Neuronal stem cell (in vitro differentiated cells): ENCODE measurements around the gene FAAP100.

Experiments
- DNase-seq: peaks from one replicate; pipeline ENCODE4 v3.0.0-alpha.2; 2013; ENCODE audit warnings: low spot score
- H2AFZ ChIP-seq: one replicate; pipeline ENCODE4 v1.6.1; 2013; ENCODE audit warnings: mild to moderate bottlenecking, low read length, inconsistent platforms
- H2AK5ac ChIP-seq: 2 replicates; pipeline ENCODE4 v1.6.1; 2013; ENCODE audit warnings: low read depth, mild to moderate bottlenecking, inconsistent platforms, low read length, moderate library complexity, mixed read lengths
- H2BK120ac ChIP-seq: 2 replicates; pipeline ENCODE4 v1.6.1; 2013; ENCODE audit warnings: low read depth, mild to moderate bottlenecking, inconsistent platforms, low read length, moderate library complexity, mixed read lengths
- H2BK12ac ChIP-seq: one replicate; pipeline ENCODE4 v1.6.1; 2013; ENCODE audit warnings: low read length, inconsistent platforms
- H2BK15ac ChIP-seq: 2 replicates; pipeline ENCODE4 v1.6.1; 2013; ENCODE audit warnings: mild to moderate bottlenecking, low read length, inconsistent platforms, mixed read lengths
- H2BK5ac ChIP-seq: one replicate; pipeline ENCODE4 v1.6.1; 2013; ENCODE audit warnings: inconsistent platforms, mild to moderate bottlenecking, low read length, moderate library complexity
- H3K14ac ChIP-seq: one replicate; pipeline ENCODE4 v1.6.1; 2013; ENCODE audit warnings: low read length, inconsistent platforms
- H3K18ac ChIP-seq: 2 replicates; pipeline ENCODE4 v1.6.1; 2013; ENCODE audit warnings: low read length, inconsistent platforms
- H3K23ac ChIP-seq: 2 replicates; pipeline ENCODE4 v1.6.1; 2013; ENCODE audit warnings: low read depth, mild to moderate bottlenecking, mixed read lengths, low read length, inconsistent platforms; ENCODE audit not compliant: poor library complexity
- H3K27ac ChIP-seq: replicated peaks from 3 replicates; pipeline ENCODE4 v1.5.1; 2013; ENCODE audit warnings: low read length, inconsistent platforms
- H3K27me3 ChIP-seq, 3 experiments: 2 replicates each; pipeline ENCODE4 v1.6.1; 2013; ENCODE audit warnings: low read length in 3 of 3, mild to moderate bottlenecking in 2 of 3, inconsistent platforms in 1 of 3, low read depth in 1 of 3, mixed read lengths in 1 of 3, moderate library complexity in 1 of 3; ENCODE audit not compliant: control insufficient read depth in 3 of 3, insufficient read depth in 3 of 3
- H3K36me3 ChIP-seq, 2 donors: replicated peaks in 1 of 2; 2 replicates each; pipeline ENCODE4 v1.6.1; 2013; ENCODE audit warnings: low read length in 2 of 2; ENCODE audit not compliant: control insufficient read depth in 2 of 2, insufficient read depth in 2 of 2
- H3K4ac ChIP-seq: 2 replicates; pipeline ENCODE4 v1.6.1; 2013; ENCODE audit warnings: inconsistent platforms, mild to moderate bottlenecking, low read length, moderate library complexity
- H3K4me1 ChIP-seq, 2 donors: 1 replicate in 1 of 2; 2 replicates in 1 of 2; pipeline ENCODE4 v1.6.1; 2013; ENCODE audit warnings: low read length in 2 of 2, low read depth in 1 of 2; ENCODE audit not compliant: control insufficient read depth in 2 of 2, insufficient read depth in 1 of 2
- H3K4me2 ChIP-seq: one replicate; pipeline ENCODE4 v1.6.1; 2013; ENCODE audit warnings: mild to moderate bottlenecking, low read length, inconsistent platforms; ENCODE audit not compliant: insufficient read depth, poor library complexity, severe bottlenecking
- H3K4me3 ChIP-seq, 2 donors: 2 replicates each; pipeline ENCODE4 v1.5.1; 2013; ENCODE audit warnings: low read length in 2 of 2, mild to moderate bottlenecking in 2 of 2, inconsistent platforms in 1 of 2, moderate library complexity in 1 of 2
- H3K79me1 ChIP-seq: one replicate; pipeline ENCODE4 v1.6.1; 2013; ENCODE audit warnings: low read depth, mild to moderate bottlenecking, inconsistent platforms, low read length, moderate library complexity
- H3K9ac ChIP-seq: one replicate; pipeline ENCODE4 v1.6.1; 2013; ENCODE audit warnings: mild to moderate bottlenecking, low read depth, low read length, inconsistent platforms; ENCODE audit not compliant: poor library complexity
- H3K9me3 ChIP-seq, 2 donors: replicated peaks in 1 of 2; 2 replicates each; pipeline versions ENCODE3 to v1.6.1; 2013; ENCODE audit warnings: low read length in 2 of 2, mild to moderate bottlenecking in 2 of 2, inconsistent platforms in 1 of 2, low read depth in 1 of 2, mixed read lengths in 1 of 2, moderate library complexity in 1 of 2; ENCODE audit not compliant: control insufficient read depth in 2 of 2, insufficient read depth in 1 of 2
- H4K8ac ChIP-seq: one replicate; pipeline ENCODE4 v1.6.1; 2013; ENCODE audit warnings: low read depth, mild to moderate bottlenecking, inconsistent platforms, low read length, moderate library complexity
- H4K91ac ChIP-seq: one replicate; pipeline ENCODE4 v1.6.1; 2013; ENCODE audit warnings: low read length, low read depth, mild to moderate bottlenecking, inconsistent platforms; ENCODE audit not compliant: poor library complexity
- WGBS, 2 donors: extraction: QIAGEN DNeasy Blood & Tissue Kit; methylation state at CpG; one replicate each; pipeline ENCODE4 v1.1.7; 2013; ENCODE audit warnings: missing lambda C conversion rate in 2 of 2, mixed read lengths in 1 of 2; ENCODE audit not compliant: insufficient read length in 2 of 2, insufficient replicate concordance in 1 of 2; ENCODE audit errors: extremely low coverage in 2 of 2; 5-methylcytosine and 5-hydroxymethylcytosine counted together

Gene FAAP100

GRCh38 chr17:81567191-81567590 lies 15.0 kb upstream of the FAAP100 start:
- H3K23ac ChIP-seq = no peak overlapping the region
- H3K27ac ChIP-seq = no peak overlapping the region
- H2BK15ac ChIP-seq = no peak overlapping the region
- H3K4me3 ChIP-seq = no peak overlapping the region
- no peak overlapping the region for H2BK5ac ChIP-seq
- no peak overlapping the region for H3K4ac ChIP-seq
- H4K8ac ChIP-seq = no peak overlapping the region
- H2BK12ac ChIP-seq = no peak overlapping the region
- no peak overlapping the region for H4K91ac ChIP-seq
- H3K18ac ChIP-seq = no peak overlapping the region
- no peak for DNase-seq
- H3K9ac ChIP-seq = no peak overlapping the region
- no peak overlapping the region for H3K14ac ChIP-seq
- no CpG with 5 or more reads among the region's 4 CpGs for WGBS, 2 donors
- H3K36me3 ChIP-seq = peaks cover 76 to 95% of the 10 kb centered on the region in 2 donors
- no peak overlapping the region for H2BK120ac ChIP-seq
- no peak overlapping the region for H3K4me2 ChIP-seq
- no peaks in the 10 kb centered on the region for H3K27me3 ChIP-seq
- peaks cover 0 to 9% of the 10 kb centered on the region in 2 donors for H3K4me1 ChIP-seq
- H2AFZ ChIP-seq = no peak overlapping the region
- peaks cover 6% of the 10 kb centered on the region for H3K79me1 ChIP-seq
- H2AK5ac ChIP-seq = no peak overlapping the region
- no peaks in the 10 kb centered on the region for H3K9me3 ChIP-seq

GRCh38 chr17:81566461-81567126 lies 14.4 kb upstream of the FAAP100 start:
- no peak overlapping the region for H2BK120ac ChIP-seq
- H3K4me2 ChIP-seq = no peak overlapping the region
- H3K4me3 ChIP-seq = no peak overlapping the region
- H2BK5ac ChIP-seq = no peak overlapping the region
- H3K9me3 ChIP-seq = no peaks in the 10 kb centered on the region
- H3K18ac ChIP-seq = no peak overlapping the region
- peaks cover 0 to 9% of the 10 kb centered on the region in 2 donors for H3K4me1 ChIP-seq
- H2AK5ac ChIP-seq = no peak overlapping the region
- WGBS, 2 donors = no CpG with 5 or more reads among the region's 8 CpGs
- no peak overlapping the region for H3K27ac ChIP-seq
- H3K14ac ChIP-seq = no peak overlapping the region
- H4K8ac ChIP-seq = no peak overlapping the region
- no peak overlapping the region for H3K4ac ChIP-seq
- no peak overlapping the region for H2BK12ac ChIP-seq
- H3K36me3 ChIP-seq = peaks cover 77 to 97% of the 10 kb centered on the region in 2 donors
- H3K9ac ChIP-seq = no peak overlapping the region
- H4K91ac ChIP-seq = no peak overlapping the region
- no peak overlapping the region for H3K23ac ChIP-seq
- H2AFZ ChIP-seq = no peak overlapping the region
- no peaks in the 10 kb centered on the region for H3K27me3 ChIP-seq
- H2BK15ac ChIP-seq = no peak overlapping the region
- DNase-seq = no peak
- peaks cover 6% of the 10 kb centered on the region for H3K79me1 ChIP-seq

- Histone ChIP-seq H4K91ac (no peak overlapping the region), H3K36me3 (peaks cover 69 to 97% of the 10 kb centered on the region in 2 donors), H3K79me1 (peaks cover 4% of the 10 kb centered on the region), H3K4me3 (no peak overlapping the region), H2BK5ac (no peak overlapping the region), H3K27me3 (no peaks in the 10 kb centered on the region), H3K23ac (no peak overlapping the region), H3K4ac (no peak overlapping the region), H2BK12ac (no peak overlapping the region), H3K9me3 (no peaks in the 10 kb centered on the region), H4K8ac (no peak overlapping the region), H3K27ac (no peak overlapping the region), H3K4me1 (peaks cover 0 to 9% of the 10 kb centered on the region in 2 donors), H2AFZ (no peak overlapping the region), H3K4me2 (no peak overlapping the region), H3K9ac (no peak overlapping the region), H2AK5ac (no peak overlapping the region), H3K14ac (no peak overlapping the region), H2BK120ac (no peak overlapping the region), H2BK15ac (no peak overlapping the region), H3K18ac (no peak overlapping the region)
- no peak for DNase-seq
- WGBS, 2 donors = no CpG with 5 or more reads among the region's 16 CpGs
Observed at GRCh38 chr17:81565231-81565630, 13.1 kb upstream of the FAAP100 start.

- H3K9me3 ChIP-seq = no peaks in the 10 kb centered on the region
- WGBS, 2 donors = no CpG with 5 or more reads among the region's 17 CpGs
- H2BK120ac ChIP-seq = no peak overlapping the region
- no peak overlapping the region for H3K4ac ChIP-seq
- no peak overlapping the region for H3K23ac ChIP-seq
- H2AFZ ChIP-seq = no peak overlapping the region
- no peak for DNase-seq
- H2BK15ac ChIP-seq = no peak overlapping the region
- no peak overlapping the region for H2BK12ac ChIP-seq
- H3K79me1 ChIP-seq = peaks cover 4% of the 10 kb centered on the region
- H4K91ac ChIP-seq = no peak overlapping the region
- H4K8ac ChIP-seq = no peak overlapping the region
- no peak overlapping the region for H3K4me3 ChIP-seq
- H3K27ac ChIP-seq = no peak overlapping the region
- no peaks in the 10 kb centered on the region for H3K27me3 ChIP-seq
- H3K36me3 ChIP-seq = peaks cover 64 to 93% of the 10 kb centered on the region in 2 donors
- H3K9ac ChIP-seq = no peak overlapping the region
- H3K4me2 ChIP-seq = no peak overlapping the region
- no peak overlapping the region for H2AK5ac ChIP-seq
- no peak overlapping the region for H3K18ac ChIP-seq
- H3K4me1 ChIP-seq = peaks cover 0 to 9% of the 10 kb centered on the region in 2 donors
- no peak overlapping the region for H3K14ac ChIP-seq
- H2BK5ac ChIP-seq = no peak overlapping the region
Observed at GRCh38 chr17:81564778-81565177, 12.6 kb upstream of the FAAP100 start.
